HG03439 (cell line): ENCODE data around the gene SLC6A11.

ENCODE experiments used
- ATAC-seq: cut with Tn5 transposase; IDR thresholded peaks from one replicate; pipeline ENCODE4 v1.9.1; 2021; ENCODE audit warnings: mild to moderate bottlenecking, moderate library complexity; ENCODE audit not compliant: unreplicated experiment

The SLC6A11 gene

DNA sequence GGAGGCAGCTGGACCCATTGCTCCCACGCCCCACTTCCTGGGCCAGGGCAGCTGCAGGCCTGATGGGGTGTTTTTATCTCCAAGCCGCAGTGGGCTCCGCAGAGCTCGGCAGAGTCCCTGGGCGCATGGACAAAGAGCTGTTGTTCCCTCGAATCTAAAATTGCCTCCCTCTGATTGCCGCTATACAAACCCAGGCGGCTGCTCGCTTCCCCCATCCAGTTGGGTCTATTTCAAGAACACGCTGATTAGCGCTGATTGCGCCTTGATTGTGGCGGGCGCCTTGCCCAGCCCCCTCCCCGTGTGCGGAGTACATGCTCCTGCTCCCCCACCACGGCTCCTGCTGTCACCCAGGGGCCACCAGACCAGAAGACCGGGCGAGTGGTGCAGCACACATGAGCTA lies 133.2 kb downstream of the SLC6A11 start:
- no peak for ATAC-seq

DNA sequence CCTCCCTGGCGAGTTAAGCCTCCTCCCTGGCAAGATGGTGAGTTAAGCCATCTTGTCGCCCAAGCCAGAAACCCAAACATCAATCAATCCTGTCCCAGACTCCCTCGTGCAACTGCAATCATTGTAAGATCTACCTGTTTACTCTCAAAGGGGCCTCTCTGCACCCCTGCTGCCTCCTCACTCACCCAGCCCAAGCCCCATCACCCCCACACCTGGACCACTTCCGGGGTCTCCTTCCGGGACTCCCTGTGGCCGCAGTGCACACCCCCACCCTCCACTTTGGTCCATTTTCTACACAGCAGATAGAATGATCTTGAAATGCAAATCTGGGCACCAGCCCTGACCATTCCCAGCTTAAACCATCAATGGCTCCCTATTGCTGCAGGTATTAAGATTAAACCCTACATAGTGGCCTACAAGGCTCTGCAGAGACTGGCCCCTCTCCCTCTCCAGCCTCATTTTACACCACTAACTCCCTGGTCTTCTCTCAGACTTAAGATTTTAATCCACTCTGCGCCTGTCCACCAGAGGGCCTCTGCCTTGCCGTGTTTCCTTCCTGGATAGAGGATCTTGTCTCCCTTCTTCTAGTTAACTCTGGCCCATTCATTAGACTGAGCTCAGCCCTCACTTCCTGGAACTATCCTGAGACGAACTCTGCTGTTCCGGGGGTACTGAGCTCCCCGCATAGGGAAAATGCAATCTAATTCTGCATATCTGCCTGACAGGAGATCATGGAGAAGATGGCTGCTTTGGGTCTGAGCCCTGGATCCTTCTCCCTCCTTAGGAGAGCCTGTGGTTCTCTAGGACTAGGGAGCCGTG lies 134.7 kb downstream of the SLC6A11 start:
- ATAC-seq, result no peak

DNA sequence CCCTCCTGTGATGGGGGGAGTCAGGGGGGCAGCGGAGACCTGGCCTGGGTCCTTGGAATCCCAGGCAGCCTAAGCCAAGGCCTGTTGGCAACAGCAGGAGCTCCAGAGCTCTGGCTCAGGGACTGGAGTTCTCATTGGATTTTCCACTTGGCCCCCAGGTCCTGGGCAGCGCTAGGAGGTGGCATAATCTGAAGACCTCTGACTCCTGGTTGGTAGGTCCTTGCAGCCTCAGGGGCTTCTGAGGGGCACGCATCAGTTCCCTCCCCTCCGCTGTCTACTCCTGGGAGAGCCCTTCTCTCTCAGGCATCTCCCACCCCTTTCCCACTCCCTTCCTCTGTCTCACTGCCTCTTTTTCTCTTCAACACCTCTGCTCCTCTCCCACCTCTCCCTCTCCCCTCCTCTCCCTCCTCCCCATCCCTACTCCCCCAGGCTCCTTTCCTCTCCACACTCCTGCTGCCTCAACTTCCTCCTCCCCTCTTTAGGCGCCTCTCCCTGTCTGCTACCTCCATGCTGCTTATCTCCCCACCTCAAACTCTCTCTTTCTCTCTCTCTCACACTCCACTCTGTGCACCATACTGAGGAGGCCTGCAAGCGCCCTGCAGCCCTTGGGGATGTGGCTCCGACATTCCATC lies 135.4 kb downstream of the SLC6A11 start:
- no peak for ATAC-seq

DNA sequence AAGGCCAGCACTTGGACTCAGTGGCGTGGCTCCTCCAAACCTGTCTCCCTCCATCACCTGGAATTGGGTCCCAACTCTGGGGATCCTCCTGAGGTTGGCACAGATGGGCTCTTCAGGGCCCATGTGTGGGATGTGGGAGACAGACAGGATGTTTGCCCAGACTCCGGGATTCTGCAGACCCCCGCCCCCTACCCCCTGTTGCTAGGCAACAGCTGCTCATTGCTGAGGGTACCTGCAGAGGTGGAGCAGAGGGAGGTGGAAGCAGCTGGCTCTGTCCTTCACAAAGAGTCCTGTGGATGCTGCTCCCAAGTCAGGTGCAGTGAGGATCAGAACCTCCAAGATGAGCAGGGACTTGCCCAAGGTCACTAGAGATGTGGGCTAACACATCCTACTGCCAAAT lies 136.5 kb downstream of the SLC6A11 start:
- no peak for ATAC-seq

DNA sequence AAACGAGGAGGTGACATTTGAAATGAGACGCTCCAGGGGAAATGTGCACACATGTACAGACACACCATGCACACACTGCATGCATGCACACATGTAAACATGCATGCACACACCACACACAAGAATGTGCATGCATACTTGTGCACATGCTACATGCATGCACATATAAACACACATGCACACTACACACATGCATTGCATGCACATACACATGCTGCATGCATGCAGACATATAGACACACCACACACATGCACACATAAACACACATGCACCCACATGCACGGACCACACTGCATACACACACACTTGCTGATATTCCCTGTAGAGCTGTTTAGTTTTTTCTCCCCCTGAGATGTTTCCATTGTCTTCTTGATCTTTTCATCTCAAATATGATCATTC lies 138.7 kb downstream of the SLC6A11 start:
- no peak for ATAC-seq

DNA sequence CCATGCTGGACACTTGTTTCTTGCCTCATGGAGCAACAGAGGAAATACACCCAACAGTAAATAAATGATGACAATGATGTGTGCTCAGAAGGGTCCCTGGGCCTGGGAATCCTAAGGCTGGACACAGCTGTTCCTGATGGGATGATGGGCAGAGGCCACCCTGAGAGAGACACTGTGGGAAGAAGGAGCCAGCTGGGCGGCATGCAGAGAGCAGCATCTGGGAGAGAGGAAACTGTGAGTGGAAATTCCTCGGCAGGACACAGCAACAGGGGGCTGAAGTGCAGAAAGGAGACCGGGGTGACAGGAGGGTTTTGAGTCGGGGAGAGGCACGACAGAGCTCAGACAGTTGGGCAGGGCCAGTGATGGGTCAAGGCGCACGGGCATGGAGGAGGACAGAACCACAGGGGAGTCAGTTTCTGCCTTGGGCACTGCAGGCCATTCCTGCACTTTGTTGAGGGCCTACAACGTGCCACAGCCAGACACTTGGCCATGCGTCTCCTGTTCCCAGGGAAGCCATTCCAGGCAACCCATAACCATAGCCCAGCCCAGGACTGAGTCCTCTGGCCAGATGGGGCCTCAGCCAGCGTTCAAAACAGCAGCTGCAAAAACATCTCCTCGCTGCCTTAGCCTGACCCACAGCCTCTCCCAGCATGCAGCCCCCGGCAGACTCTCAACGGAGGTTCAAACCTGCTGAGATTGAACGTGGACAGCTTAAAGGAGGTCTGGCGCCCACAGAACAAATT lies 139.9 kb downstream of the SLC6A11 start:
- no peak for ATAC-seq

GRCh38 chr3:10956531-10956930 lies 140.5 kb downstream of the SLC6A11 start:
- ATAC-seq, result no peak

GRCh38 chr3:10956986-10957385 lies 141.0 kb downstream of the SLC6A11 start:
- ATAC-seq, result no peak

GRCh38 chr3:10957976-10958749 lies 142.1 kb downstream of the SLC6A11 start:
- ATAC-seq, result no peak

DNA sequence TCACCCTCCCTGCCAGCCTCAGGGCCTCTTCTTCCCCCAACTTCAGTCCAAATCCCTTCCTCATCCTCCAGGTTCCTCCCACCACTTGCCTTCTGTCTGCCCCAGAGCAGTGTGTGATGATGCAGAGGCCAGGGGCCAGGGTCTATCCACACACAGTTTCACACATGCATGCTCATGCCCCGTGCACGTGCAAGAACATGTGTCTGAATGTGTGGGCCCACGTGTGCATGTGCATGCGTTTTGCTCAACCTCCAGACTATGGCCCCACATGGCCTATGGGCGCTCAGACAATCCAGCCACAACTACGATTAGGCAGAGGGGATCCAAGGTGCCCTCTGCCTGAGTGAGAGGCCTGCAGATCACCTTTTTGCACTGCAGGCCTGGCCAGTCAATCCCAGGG lies 144.2 kb downstream of the SLC6A11 start:
- ATAC-seq, result no peak

DNA sequence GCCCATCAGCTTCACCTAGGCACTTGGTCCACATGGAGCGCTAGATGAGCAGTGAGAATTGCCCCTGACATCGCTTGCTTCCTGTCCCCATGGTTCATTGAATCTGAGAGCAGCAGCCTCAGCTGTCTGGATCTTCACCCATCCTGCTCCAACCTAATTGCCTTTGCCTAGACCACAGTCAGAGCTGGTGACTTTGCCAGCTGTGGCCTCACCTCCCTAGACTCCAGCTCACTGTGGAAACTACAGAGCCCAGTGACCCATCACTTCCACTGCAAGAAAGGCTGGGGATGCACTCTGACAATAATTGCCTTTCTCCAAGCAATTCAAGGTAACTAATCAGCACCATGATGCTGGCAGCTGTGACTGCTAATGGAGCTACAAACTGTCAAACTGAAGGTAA lies 145.9 kb downstream of the SLC6A11 start:
- ATAC-seq, result no peak

- ATAC-seq, result no peak
These were observed 146.5 kb downstream of the SLC6A11 start for GRCh38 chr3:10962481-10963036.

DNA sequence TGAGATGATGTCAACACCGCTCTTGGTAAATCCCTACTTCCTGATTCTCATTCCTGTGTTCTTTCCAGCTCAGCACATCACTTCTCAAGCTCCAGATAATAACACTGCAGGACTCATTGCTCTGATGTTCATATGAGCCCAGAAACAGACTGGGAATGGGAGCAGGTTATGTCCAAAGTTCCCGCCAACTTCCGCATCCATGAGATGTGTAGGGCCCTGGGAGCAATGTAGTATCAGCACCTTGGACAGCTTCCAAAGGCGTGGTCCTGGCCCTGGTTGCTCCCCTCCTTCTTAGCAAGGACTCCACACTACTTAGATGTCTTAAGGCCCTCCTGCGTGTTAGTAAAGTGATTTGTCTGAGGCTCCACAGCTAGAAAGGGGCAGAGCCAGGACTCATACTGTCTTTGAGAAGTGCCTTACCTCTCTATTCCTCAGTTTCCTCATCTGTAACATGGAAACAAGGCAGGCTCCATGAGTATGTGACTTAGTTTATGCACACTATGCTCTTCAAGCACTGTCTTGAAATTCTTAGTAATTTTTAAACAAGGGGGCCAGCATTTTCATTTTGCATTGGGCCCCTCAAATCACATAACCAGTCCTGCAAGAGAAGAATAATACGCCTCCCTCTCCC lies 148.6 kb downstream of the SLC6A11 start:
- no peak for ATAC-seq

DNA sequence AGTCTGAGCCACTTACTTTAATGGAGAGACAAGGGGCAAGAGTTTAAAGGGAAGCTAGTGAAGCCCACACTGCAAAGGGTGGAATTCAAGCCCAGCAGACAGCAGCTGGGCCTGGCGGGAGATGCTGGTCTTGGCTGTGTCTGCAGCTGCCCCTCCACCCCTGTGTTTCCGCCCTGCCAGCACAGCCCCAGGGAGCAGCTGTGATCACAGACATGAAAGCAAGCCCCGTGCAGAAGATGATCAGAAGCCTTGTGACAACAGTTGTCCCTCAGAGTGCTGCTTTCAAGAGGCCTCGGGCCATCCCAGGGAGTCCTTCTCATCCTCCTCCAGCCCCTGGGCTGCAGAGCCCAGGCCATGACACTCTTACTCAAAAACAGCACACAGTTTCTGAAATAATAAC lies 152.4 kb downstream of the SLC6A11 start:
- no peak for ATAC-seq

DNA sequence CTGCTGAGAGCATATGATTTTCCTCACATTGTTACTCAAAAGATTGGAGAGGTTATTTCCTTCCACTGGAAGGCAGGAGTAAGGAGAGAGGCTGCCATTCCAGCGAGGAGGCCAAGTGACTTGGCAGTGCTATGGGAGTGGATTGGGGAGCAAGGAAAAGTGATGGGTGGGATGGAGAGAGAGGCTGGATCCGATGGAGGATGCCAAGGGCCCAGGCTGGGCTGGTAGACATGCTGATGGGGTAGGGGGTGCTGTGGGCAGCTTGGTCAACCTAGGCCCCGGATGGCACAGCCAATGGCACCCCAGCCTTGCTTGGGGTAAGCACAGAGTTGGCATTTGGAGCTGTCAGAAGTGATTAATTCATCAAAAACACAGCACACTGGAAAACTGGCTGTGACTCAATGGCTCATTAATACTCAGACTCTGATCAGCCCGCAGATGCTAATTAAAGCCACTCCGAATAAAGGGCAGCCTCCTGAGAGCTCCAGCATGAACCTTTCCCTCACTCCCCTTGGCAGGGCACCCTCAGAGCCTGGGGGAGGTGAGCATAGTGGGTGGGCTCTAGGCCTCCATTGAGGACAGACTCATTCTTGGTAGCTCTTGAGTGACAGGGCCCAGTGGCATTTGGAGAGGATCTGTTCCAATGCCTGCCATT lies 154.4 kb downstream of the SLC6A11 start:
- no peak for ATAC-seq

DNA sequence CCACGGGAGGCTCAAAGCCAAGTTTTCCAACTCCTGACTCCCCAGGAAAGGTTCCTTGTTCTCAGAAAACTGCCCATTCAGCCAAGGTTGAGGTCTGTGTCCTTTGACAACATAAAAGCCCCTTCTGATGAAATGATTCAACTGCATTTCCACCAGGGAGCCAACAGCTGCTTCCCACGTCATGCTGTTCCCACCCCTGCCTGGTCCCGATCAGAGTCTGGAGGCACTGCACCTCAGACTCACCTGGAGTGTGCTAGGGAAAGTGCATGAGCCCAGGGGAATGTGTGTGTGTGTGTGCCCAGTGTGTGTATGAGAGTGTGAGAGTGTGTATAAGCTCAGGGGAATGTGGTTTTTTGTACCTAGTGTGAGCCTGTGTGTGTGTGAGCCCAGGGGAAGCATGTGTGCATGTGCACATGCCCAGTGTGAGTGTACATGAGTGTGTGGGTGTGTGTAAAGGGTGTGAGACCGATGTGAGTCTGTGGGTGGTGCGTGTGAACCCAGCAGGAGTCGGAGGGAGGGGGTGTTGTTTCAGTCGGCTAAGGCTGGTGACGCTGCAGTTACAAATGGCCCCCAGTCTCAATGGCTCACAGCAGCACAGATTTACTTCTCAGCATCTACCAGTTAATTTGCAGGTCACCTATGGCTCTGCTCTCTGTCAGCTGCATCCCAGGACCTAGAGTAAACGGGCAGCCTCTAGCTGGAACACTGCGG lies 156.2 kb downstream of the SLC6A11 start:
- no peak for ATAC-seq

- no peak for ATAC-seq
These were observed 157.1 kb downstream of the SLC6A11 start for GRCh38 chr3:10973046-10973595.

DNA sequence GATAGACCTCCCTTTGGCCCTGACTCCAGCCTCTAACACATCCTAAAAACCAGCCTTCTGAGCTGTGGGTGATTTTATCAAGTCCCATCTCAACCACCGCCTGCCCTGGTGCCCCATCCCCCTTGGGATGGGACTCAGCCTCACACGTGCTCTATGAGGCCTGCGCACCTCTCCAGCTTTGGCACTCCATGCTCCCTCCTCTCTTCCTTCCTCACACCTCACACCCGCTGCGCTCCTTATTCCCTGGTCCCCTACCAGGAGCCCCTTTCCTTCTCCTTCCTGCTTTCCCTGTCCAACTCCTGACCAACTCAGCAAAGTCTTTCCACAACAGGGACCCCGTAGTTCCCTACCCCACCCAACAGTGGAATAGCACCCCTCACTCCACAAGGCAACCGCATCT lies 158.1 kb downstream of the SLC6A11 start:
- ATAC-seq, result no peak
